Activated CD8-positive, alpha-beta memory T cell treated with anti-CD3 and anti-CD28 coated beads, Interleukin-2, amount 10 ng/mL, durations not matched to agents 7 days and 5 days (primary cell): ENCODE results near the gene BIN1. TPM values are rescaled to one million over a fixed set of nuclear protein-coding genes. Genes with fewer than 3 reads are reported as not detected.
"Not testable (repeated sequence)": the region's sequence is repeated elsewhere in the genome, so short reads cannot be mapped to it uniquely, and the experiment has no call there.

Experiments
- ATAC-seq: fragments of 150-1000 bp; cut with Tn5 transposase; one replicate; pipeline ENCODE4 v1.10.0; 2021; ENCODE audit warnings: moderate library complexity
- CTCF ChIA-PET: fragments of 350-600 bp; sonication (Branson Sonifier 250); formaldehyde crosslinking; loops from one replicate; lab custom pipeline; 2021; ENCODE audit warnings: antibody characterized with exemption; lab: Charles Lee
- DNase-seq: peaks from one replicate; pipeline ENCODE4 v3.0.0-alpha.2; 2020
- H3K27ac Mint-ChIP-seq: one replicate; pipeline ENCODE4 v1.8.0; 2021; ENCODE audit warnings: mild to moderate bottlenecking, mixed read lengths
- H3K27me3 Mint-ChIP-seq: one replicate; pipeline ENCODE4 v1.8.0; 2021; ENCODE audit warnings: mixed read lengths
- H3K36me3 Mint-ChIP-seq: one replicate; pipeline ENCODE4 v1.8.0; 2021; ENCODE audit warnings: mild to moderate bottlenecking, mixed read lengths
- H3K4me1 Mint-ChIP-seq: one replicate; pipeline ENCODE4 v1.8.0; 2021; ENCODE audit warnings: mixed read lengths
- H3K4me3 Mint-ChIP-seq: one replicate; pipeline ENCODE4 v1.8.0; 2021; ENCODE audit warnings: mild to moderate bottlenecking, moderate library complexity, mixed read lengths
- H3K9me3 Mint-ChIP-seq: one replicate; pipeline ENCODE4 v1.8.0; 2022; ENCODE audit warnings: low read depth, mixed read lengths
- total RNA-seq, 2 experiments: library from RNA; stranded (reverse); gene quantifications; one replicate each; pipeline ENCODE4 v1.2.3, GENCODE V29; 2021

BIN1 gene
- total RNA-seq, 2 experiments from 2014 or later, result 105 to 152 TPM

GRCh38 chr2:127124426-127124825 lies 17.5 kb upstream of the BIN1 start:
- Mint-ChIP-seq H3K4me3 (no peak overlapping the region), H3K27me3 (peaks cover 6% of the 10 kb centered on the region), H3K9me3 (no peaks in the 10 kb centered on the region), H3K27ac (peak overlapping the region; percentile 6), H3K36me3 (no peaks in the 10 kb centered on the region), H3K4me1 (peaks cover 3% of the 10 kb centered on the region)
- CTCF ChIA-PET, result no interaction called here
- DNase-seq, result no peak
- no peak for ATAC-seq

GRCh38 chr2:127122361-127123027 lies 15.5 kb upstream of the BIN1 start:
- ATAC-seq, result no peak
- no peaks in the 10 kb centered on the region for H3K9me3 Mint-ChIP-seq
- no peaks in the 10 kb centered on the region for H3K4me1 Mint-ChIP-seq
- no peaks in the 10 kb centered on the region for H3K36me3 Mint-ChIP-seq
- H3K27me3 Mint-ChIP-seq, result peaks cover 6% of the 10 kb centered on the region
- H3K4me3 Mint-ChIP-seq, result no peak overlapping the region
- CTCF ChIA-PET, result interaction anchor here (1.0 to 1.5 kb wide), 2 partner anchors 18 to 55 kb away, joined by 3 to 4 read pairs; no protein-coding TSS in a partner anchor
- no peak overlapping the region for H3K27ac Mint-ChIP-seq
- no peak for DNase-seq

GRCh38 chr2:127121776-127122176 lies 14.8 kb upstream of the BIN1 start:
- H3K36me3 Mint-ChIP-seq, result no peaks in the 10 kb centered on the region

GRCh38 chr2:127121353-127121752 lies 14.4 kb upstream of the BIN1 start:
- H3K27me3 Mint-ChIP-seq, result peaks cover 5% of the 10 kb centered on the region
- H3K27ac Mint-ChIP-seq, result no peak overlapping the region
- H3K36me3 Mint-ChIP-seq, result no peaks in the 10 kb centered on the region
- CTCF ChIA-PET, result interaction anchor here (1.3 to 1.5 kb wide), 2 partner anchors 9 to 19 kb away, joined by 4 read pairs; no protein-coding TSS in a partner anchor
- no peak overlapping the region for H3K4me3 Mint-ChIP-seq
- ATAC-seq, result no peak
- H3K4me1 Mint-ChIP-seq, result no peaks in the 10 kb centered on the region
- no peaks in the 10 kb centered on the region for H3K9me3 Mint-ChIP-seq
- no peak for DNase-seq

More at GRCh38 chr2:127121776-127122176, 14.8 kb upstream of the BIN1 start:
- H3K27ac Mint-ChIP-seq, result no peak overlapping the region
- no peak overlapping the region for H3K4me3 Mint-ChIP-seq
- no peaks in the 10 kb centered on the region for H3K9me3 Mint-ChIP-seq
- CTCF ChIA-PET, result interaction anchor here (1.0 to 1.5 kb wide), 2 partner anchors 18 to 54 kb away, joined by 3 to 4 read pairs; no protein-coding TSS in a partner anchor
- no peaks in the 10 kb centered on the region for H3K4me1 Mint-ChIP-seq
- ATAC-seq (no peak), DNase-seq (peak; percentile 38)
- peaks cover 6% of the 10 kb centered on the region for H3K27me3 Mint-ChIP-seq

- ATAC-seq, DNase-seq, H3K36me3 Mint-ChIP-seq, H3K4me1 Mint-ChIP-seq, H3K4me3 Mint-ChIP-seq, H3K9me3 Mint-ChIP-seq, H3K27me3 Mint-ChIP-seq, H3K27ac Mint-ChIP-seq: not testable (repeated sequence)
- CTCF ChIA-PET, result interaction anchor here (1.3 kb wide), 1 partner anchor 10 kb away, joined by 4 read pairs; no protein-coding TSS in a partner anchor
Measured at GRCh38 chr2:127120408-127120807, 13.5 kb upstream of the BIN1 start.

- CTCF ChIA-PET, result no interaction called here
Measured at GRCh38 chr2:127118467-127118866, 11.5 kb upstream of the BIN1 start.

GRCh38 chr2:127118038-127118437 lies 11.1 kb upstream of the BIN1 start:
- Mint-ChIP-seq H3K4me3 (no peak overlapping the region), H3K4me1 (no peaks in the 10 kb centered on the region), H3K27ac (no peak overlapping the region), H3K9me3 (no peaks in the 10 kb centered on the region), H3K27me3 (peaks cover 7% of the 10 kb centered on the region), H3K36me3 (no peaks in the 10 kb centered on the region)
- no peak for ATAC-seq
- CTCF ChIA-PET, result no interaction called here
- no peak for DNase-seq

More at GRCh38 chr2:127118467-127118866, 11.5 kb upstream of the BIN1 start:
- H3K4me1 Mint-ChIP-seq, result no peaks in the 10 kb centered on the region
- H3K9me3 Mint-ChIP-seq, result no peaks in the 10 kb centered on the region
- H3K36me3 Mint-ChIP-seq, result no peaks in the 10 kb centered on the region
- no peak for ATAC-seq
- H3K4me3 Mint-ChIP-seq, result no peak overlapping the region
- peaks cover 4% of the 10 kb centered on the region for H3K27me3 Mint-ChIP-seq
- peak; percentile 37 for DNase-seq
- H3K27ac Mint-ChIP-seq, result no peak overlapping the region

- no peak for ATAC-seq
- CTCF ChIA-PET, result no interaction called here
- H3K27ac Mint-ChIP-seq, result no peak overlapping the region
- H3K4me1 Mint-ChIP-seq, result no peaks in the 10 kb centered on the region
- H3K27me3 Mint-ChIP-seq, result peaks cover 11% of the 10 kb centered on the region
- H3K36me3 Mint-ChIP-seq, result no peaks in the 10 kb centered on the region
- H3K9me3 Mint-ChIP-seq, result no peaks in the 10 kb centered on the region
- no peak overlapping the region for H3K4me3 Mint-ChIP-seq
- DNase-seq, result peak; percentile 25
Measured at GRCh38 chr2:127117603-127118002, 10.6 kb upstream of the BIN1 start.

- CTCF ChIA-PET, result no interaction called here
- H3K27me3 Mint-ChIP-seq, result peaks cover 18% of the 10 kb centered on the region
- ATAC-seq (no peak), DNase-seq (no peak)
- H3K4me1 Mint-ChIP-seq, result no peaks in the 10 kb centered on the region
- H3K9me3 Mint-ChIP-seq, result no peaks in the 10 kb centered on the region
- H3K36me3 Mint-ChIP-seq, result no peaks in the 10 kb centered on the region
- no peak overlapping the region for H3K4me3 Mint-ChIP-seq
- H3K27ac Mint-ChIP-seq, result no peak overlapping the region
Measured at GRCh38 chr2:127115471-127116199, 8.7 kb upstream of the BIN1 start.

- Mint-ChIP-seq H3K27me3 (peaks cover 22% of the 10 kb centered on the region), H3K27ac (no peak overlapping the region), H3K9me3 (no peaks in the 10 kb centered on the region), H3K4me3 (no peak overlapping the region), H3K36me3 (no peaks in the 10 kb centered on the region), H3K4me1 (peaks cover 4% of the 10 kb centered on the region)
- DNase-seq (no peak), ATAC-seq (no peak)
- CTCF ChIA-PET, result no interaction called here
Measured at GRCh38 chr2:127110985-127111384, 4.0 kb upstream of the BIN1 start.

- no peak for DNase-seq
- CTCF ChIA-PET, result no interaction called here
- H3K9me3 Mint-ChIP-seq, result no peaks in the 10 kb centered on the region
- H3K36me3 Mint-ChIP-seq, result no peaks in the 10 kb centered on the region
- H3K4me3 Mint-ChIP-seq, result peak overlapping the region; percentile 71
- H3K4me1 Mint-ChIP-seq, result peaks cover 4% of the 10 kb centered on the region
- no peak overlapping the region for H3K27ac Mint-ChIP-seq
- ATAC-seq, result no peak
- peaks cover 16% of the 10 kb centered on the region for H3K27me3 Mint-ChIP-seq
Measured at GRCh38 chr2:127108090-127108523, 1.2 kb upstream of the BIN1 start.

- no peak overlapping the region for H3K27ac Mint-ChIP-seq
- H3K9me3 Mint-ChIP-seq, result no peaks in the 10 kb centered on the region
- H3K4me3 Mint-ChIP-seq, result peak overlapping the region; percentile 71
- DNase-seq (no peak), ATAC-seq (no peak)
- CTCF ChIA-PET, result interaction anchor here (1.0 to 1.2 kb wide), 2 partner anchors 23 to 25 kb away, joined by 4 read pairs; no protein-coding TSS in a partner anchor
- no peaks in the 10 kb centered on the region for H3K36me3 Mint-ChIP-seq
- peaks cover 11% of the 10 kb centered on the region for H3K27me3 Mint-ChIP-seq
- H3K4me1 Mint-ChIP-seq, result peaks cover 4% of the 10 kb centered on the region
Measured at GRCh38 chr2:127107622-127107999, 657 bp upstream of the BIN1 start.

- Mint-ChIP-seq H3K27ac (no peak overlapping the region), H3K9me3 (no peaks in the 10 kb centered on the region), H3K4me3 (peak overlapping the region; percentile 71), H3K27me3 (peaks cover 10% of the 10 kb centered on the region), H3K4me1 (peaks cover 4% of the 10 kb centered on the region), H3K36me3 (no peaks in the 10 kb centered on the region)
- DNase-seq (no peak), ATAC-seq (peak; percentile 5)
- CTCF ChIA-PET, result interaction anchor here (0.6 to 1.6 kb wide), 5 partner anchors 22 to 90 kb away, joined by 3 to 5 read pairs (median 4); no protein-coding TSS in a partner anchor
Measured at GRCh38 chr2:127106457-127106990, 430 bp downstream of the BIN1 start.
